IMR-90 (cell line): ENCODE results near the gene SCPEP1. TPM values are rescaled to one million over a fixed set of nuclear protein-coding genes. Genes with fewer than 3 reads are reported as not detected.

ENCODE experiments used
- ATAC-seq: fragments of 200-7000 bp; cut with Tn5 transposase; 2 replicates; pipeline ENCODE4 v1.9.1; 2020; ENCODE audit warnings: low read depth, mild to moderate bottlenecking, moderate library complexity
- BruUV-seq: library from RNA; stranded (reverse); fragments of 400-500 nt; replicated peaks from 2 replicates; lab custom pipeline; 2021; lab: Mats Ljungman, UMichigan
- CTCF ChIA-PET: fragments of 300-600 bp; formaldehyde crosslinking; extraction: SDS; loops from one replicate; lab custom pipeline; 2021; ENCODE audit warnings: antibody characterized with exemption; lab: Yijun Ruan, JAX
- POLR2A ChIA-PET: fragments of 300-600 bp; sonication (Branson Sonifier 250); formaldehyde crosslinking; loops from one replicate; lab custom pipeline; 2022; ENCODE audit warnings: antibody characterized with exemption; ENCODE audit not compliant: unreplicated experiment; lab: Charles Lee
- DNase-seq: peaks from one replicate; pipeline ENCODE4 v3.0.0; 2013
- H2AFZ ChIP-seq: replicated peaks from 2 replicates; pipeline ENCODE3; 2013; ENCODE audit warnings: low read length, mild to moderate bottlenecking; ENCODE audit not compliant: poor library complexity
- H2AK5ac ChIP-seq: 2 replicates; pipeline ENCODE4 v1.6.1; 2013; ENCODE audit warnings: low read depth, low read length, inconsistent platforms
- H2AK9ac ChIP-seq: replicated peaks from 2 replicates; pipeline ENCODE3; 2013; ENCODE audit warnings: mild to moderate bottlenecking, low read depth, low read length, moderate library complexity; ENCODE audit not compliant: poor library complexity
- H2BK120ac ChIP-seq: 2 replicates; pipeline ENCODE4 v1.6.1; 2013; ENCODE audit warnings: low read depth, low read length, inconsistent platforms
- H2BK15ac ChIP-seq: 3 replicates; pipeline ENCODE4 v1.6.1; 2013; ENCODE audit warnings: low read depth, low read length, inconsistent platforms
- H2BK20ac ChIP-seq: 2 replicates; pipeline ENCODE4 v1.6.1; 2013; ENCODE audit warnings: low read depth, mild to moderate bottlenecking, inconsistent platforms, low read length, moderate library complexity
- H2BK5ac ChIP-seq: 2 replicates; pipeline ENCODE4 v1.6.1; 2013; ENCODE audit warnings: mild to moderate bottlenecking, low read depth, low read length, inconsistent platforms; ENCODE audit not compliant: poor library complexity, severe bottlenecking
- H3K14ac ChIP-seq: replicated peaks from 2 replicates; pipeline ENCODE4 v1.6.1; 2013; ENCODE audit warnings: low read depth, low read length, inconsistent platforms
- H3K18ac ChIP-seq: 2 replicates; pipeline ENCODE4 v1.6.1; 2013; ENCODE audit warnings: low read depth, low read length, control low read depth
- H3K23ac ChIP-seq: 2 replicates; pipeline ENCODE4 v1.6.1; 2013; ENCODE audit warnings: low read depth, low read length, inconsistent platforms
- H3K27ac ChIP-seq: 2 replicates; pipeline ENCODE4 v1.5.1; 2013; ENCODE audit warnings: mild to moderate bottlenecking, control low read depth, low read length; ENCODE audit not compliant: insufficient read depth
- H3K27me3 ChIP-seq: 2 replicates; pipeline ENCODE4 v1.6.1; 2013; ENCODE audit warnings: low read length; ENCODE audit not compliant: control insufficient read depth, insufficient read depth
- H3K36me3 ChIP-seq: 2 replicates; pipeline ENCODE4 v1.6.1; 2013; ENCODE audit warnings: low read length, mixed read lengths; ENCODE audit not compliant: control insufficient read depth, insufficient read depth
- H3K4ac ChIP-seq: 2 replicates; pipeline ENCODE4 v1.6.1; 2013; ENCODE audit warnings: low read depth, low read length, inconsistent platforms
- H3K4me1 ChIP-seq: 2 replicates; pipeline ENCODE4 v1.6.1; 2013; ENCODE audit warnings: low read length, mixed read lengths; ENCODE audit not compliant: control insufficient read depth, insufficient read depth
- H3K4me2 ChIP-seq: 2 replicates; pipeline ENCODE4 v1.6.1; 2013; ENCODE audit warnings: low read depth, mild to moderate bottlenecking, control low read depth, low read length, moderate library complexity
- H3K4me3 ChIP-seq: 2 replicates; pipeline ENCODE4 v1.5.1; 2013; ENCODE audit warnings: low read depth, mild to moderate bottlenecking, control low read depth, low read length, moderate library complexity; ENCODE audit not compliant: insufficient read depth
- H3K56ac ChIP-seq: 2 replicates; pipeline ENCODE4 v1.6.1; 2013; ENCODE audit warnings: low read length, inconsistent platforms; ENCODE audit not compliant: insufficient read depth; ENCODE audit errors: extremely low read depth
- H3K79me1 ChIP-seq, 2 experiments: 2 replicates each; pipeline ENCODE4 v1.6.1; 2013; ENCODE audit warnings: low read length in 2 of 2, inconsistent platforms in 1 of 2, low read depth in 1 of 2
- H3K9ac ChIP-seq: 2 replicates; pipeline ENCODE4 v1.6.1; 2013; ENCODE audit warnings: low read depth, low read length, control low read depth
- H3K9me1 ChIP-seq: 2 replicates; pipeline ENCODE4 v1.6.1; 2013; ENCODE audit warnings: low read length, inconsistent platforms; ENCODE audit not compliant: insufficient read depth
- H3K9me3 ChIP-seq: 2 replicates; pipeline ENCODE4 v1.6.1; 2013; ENCODE audit warnings: low read length; ENCODE audit not compliant: control insufficient read depth, insufficient read depth
- H4K20me1 ChIP-seq: 2 replicates; pipeline ENCODE4 v1.6.1; 2013; ENCODE audit warnings: low read length, inconsistent platforms; ENCODE audit not compliant: insufficient read depth
- H4K5ac ChIP-seq: 2 replicates; pipeline ENCODE4 v1.6.1; 2013; ENCODE audit warnings: mild to moderate bottlenecking, low read depth, low read length, control low read depth
- H4K8ac ChIP-seq, 2 experiments: 2 replicates each; pipeline ENCODE4 v1.6.1; 2013; ENCODE audit warnings: low read depth in 2 of 2, low read length in 2 of 2, control low read depth in 1 of 2, inconsistent platforms in 1 of 2
- H4K91ac ChIP-seq: 2 replicates; pipeline ENCODE4 v1.6.1; 2013; ENCODE audit warnings: low read depth, low read length, inconsistent platforms; ENCODE audit not compliant: insufficient read depth
- BHLHE40 ChIP-seq: fragments of 150-350 bp; IDR thresholded peaks from 2 replicates; pipeline ENCODE4 v1.6.1; 2016; ENCODE audit warnings: mild to moderate bottlenecking, low read depth, low read length
- CEBPB ChIP-seq: IDR thresholded peaks from 2 replicates; pipeline ENCODE4 v1.6.1; 2012; ENCODE audit warnings: low read depth, low read length, improper control_type of control experiment
- CHD1 ChIP-seq: IDR thresholded peaks from 2 replicates; pipeline ENCODE4 v1.6.1; 2012; ENCODE audit warnings: low read depth, low read length, improper control_type of control experiment
- FOS ChIP-seq: fragments of 150-350 bp; IDR thresholded peaks from 2 replicates; pipeline ENCODE4 v1.6.1; 2016; ENCODE audit warnings: low read depth, low read length
- MAFK ChIP-seq: IDR thresholded peaks from 2 replicates; pipeline ENCODE4 v1.6.1; 2012; ENCODE audit warnings: low read depth, low read length, improper control_type of control experiment
- MAZ ChIP-seq: IDR thresholded peaks from 2 replicates; pipeline ENCODE4 v1.6.1; 2012; ENCODE audit warnings: low read depth, mild to moderate bottlenecking, low read length, improper control_type of control experiment, moderate library complexity, borderline replicate concordance
- MXI1 ChIP-seq: IDR thresholded peaks from 2 replicates; pipeline ENCODE4 v1.6.1; 2012; ENCODE audit warnings: low read depth, mild to moderate bottlenecking, low read length, moderate library complexity, borderline replicate concordance
- NFE2L2 ChIP-seq: fragments of 150-350 bp; IDR thresholded peaks from 2 replicates; pipeline ENCODE4 v1.6.1; 2016; ENCODE audit warnings: low read depth, mild to moderate bottlenecking, low read length
- POLR2A ChIP-seq: IDR thresholded peaks from 2 replicates; pipeline ENCODE4 v1.6.1; 2012; ENCODE audit warnings: mild to moderate bottlenecking, low read depth, low read length
- RAD21 ChIP-seq: IDR thresholded peaks from 2 replicates; pipeline ENCODE4 v1.6.1; 2012; ENCODE audit warnings: low read length, improper control_type of control experiment
- RCOR1 ChIP-seq: IDR thresholded peaks from 2 replicates; pipeline ENCODE4 v1.6.1; 2012; ENCODE audit warnings: mild to moderate bottlenecking, low read length, improper control_type of control experiment; ENCODE audit not compliant: insufficient replicate concordance
- RFX5 ChIP-seq: IDR thresholded peaks from 2 replicates; pipeline ENCODE4 v1.8.0; 2012; ENCODE audit warnings: low read depth, mild to moderate bottlenecking, low read length, moderate library complexity
- SMC3 ChIP-seq: fragments of 150-350 bp; IDR thresholded peaks from 2 replicates; pipeline ENCODE4 v1.6.1; 2016; ENCODE audit warnings: low read depth, mild to moderate bottlenecking, antibody characterized with exemption, low read length, moderate library complexity
- WGBS, 2 experiments: methylation state at CpG; one replicate each; pipeline versions ENCODE4 v1.1.5 to v1.1.7; 2013; ENCODE audit warnings: missing lambda C conversion rate in 2 of 2; ENCODE audit not compliant: insufficient read length in 1 of 2; ENCODE audit errors: extremely low coverage in 2 of 2; 5-methylcytosine and 5-hydroxymethylcytosine counted together
- dilution Hi-C: fragments of 300-500 bp; cut with HindIII; formaldehyde crosslinking; loops from one replicate; pipeline ENCODE4 v1.14.3; 2018; ENCODE audit warnings: low sequenced_read_pairs; ENCODE audit not compliant: unreplicated experiment
- in situ Hi-C: fragments of 300-500 bp; cut with MboI; formaldehyde crosslinking; loops from 3 replicates; pipeline ENCODE4 v1.14.3; 2019; ENCODE audit warnings: low sequenced_read_pairs, inconsistent platforms, mixed read lengths
- intact Hi-C: fragments of 100-400 bp; cut with micrococcal nuclease; formaldehyde crosslinking; loops from 2 replicates; pipeline ENCODE4 v1.10.0; 2022
- polyA plus RNA-seq, 3 experiments: library from polyadenylated mRNA; depleted of rRNA; stranded (reverse); fragments of >200 nt; gene quantifications; 2 replicates each; pipeline ENCODE4 v1.2.3, GENCODE V29; 2012; ENCODE audit warnings: low replicate concordance in 1 of 3
- total RNA-seq: library from RNA; depleted of rRNA; stranded (reverse); fragments of >200 nt; gene quantifications from 2 replicates; pipeline ENCODE4 v1.2.3, GENCODE V29; 2012
- TF ChIP-seq, protein P1 (sequence below): fragments of 150-350 bp; IDR thresholded peaks from 2 replicates; pipeline ENCODE4 v1.6.1; 2016; ENCODE audit warnings: low read depth, mild to moderate bottlenecking, low read length, moderate library complexity, borderline replicate concordance
- TF ChIP-seq, protein P2 (sequence below): fragments of 150-350 bp; IDR thresholded peaks from 2 replicates; pipeline ENCODE4 v1.6.1; 2017; ENCODE audit warnings: mild to moderate bottlenecking, antibody characterized with exemption, low read length, low read depth
- TF ChIP-seq, protein P3 (sequence below): conservative IDR thresholded peaks from 2 replicates; pipeline ENCODE4 v1.5.1; 2012; ENCODE audit warnings: mild to moderate bottlenecking, low read depth, low read length, improper control_type of control experiment

SCPEP1 gene
- total and polyA plus RNA-seq, 2 of the 4 experiments (the other 2 are of a cell fraction): 16.5 to 32.1 TPM

DNA sequence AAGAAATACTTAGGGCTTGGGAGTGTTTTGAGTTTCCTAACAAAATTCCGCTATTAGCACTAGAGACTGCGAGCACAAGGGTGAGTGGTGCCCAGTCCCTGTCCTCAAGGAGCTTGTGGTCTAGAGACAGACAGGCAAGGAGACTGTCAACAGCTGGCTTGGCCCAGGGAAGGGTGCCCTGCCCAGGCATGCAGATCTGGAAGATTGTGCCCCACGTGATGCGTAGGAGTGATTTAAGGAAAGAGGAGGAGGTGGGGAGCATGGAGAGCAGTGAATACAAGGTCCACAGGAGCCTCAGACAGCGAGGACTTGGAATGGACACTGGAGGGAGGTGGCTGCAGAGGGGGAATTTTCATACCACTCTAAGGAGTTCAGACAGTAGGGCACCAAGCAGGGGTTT lies 25.0 kb downstream of the SCPEP1 start:
- ATAC-seq (no peak), DNase-seq (no peak)
- no peak overlapping the region for H3K9ac ChIP-seq
- intact Hi-C loops (no loop called here), dilution Hi-C loops (no loop called here), in situ Hi-C loops (no loop called here)
- H3K14ac ChIP-seq: no peak overlapping the region
- no peaks in the 10 kb centered on the region for H4K20me1 ChIP-seq
- no peak overlapping the region for H2BK120ac ChIP-seq
- H3K36me3 ChIP-seq: 0 out of 2 replicates have a peak, but pooled peaks cover 3% of the 10 kb centered on the region
- no peak overlapping the region for H4K8ac ChIP-seq
- ChIA-PET CTCF (interaction anchor here (0.6 kb wide), 2 partner anchors 63 to 869 kb away, joined by 3 to 7 read pairs; no protein-coding TSS in a partner anchor), POLR2A (no interaction called here)
- H4K5ac ChIP-seq: no peak overlapping the region
- no peak overlapping the region for H3K4ac ChIP-seq
- H3K9me3 ChIP-seq: no peaks in the 10 kb centered on the region
- H3K79me1 ChIP-seq: no peaks in the 10 kb centered on the region
- no peak overlapping the region for H3K23ac ChIP-seq
- no peak for TF ChIP-seq SMC3
- no peak for TF ChIP-seq CHD1
- TF ChIP-seq, protein P1, sequence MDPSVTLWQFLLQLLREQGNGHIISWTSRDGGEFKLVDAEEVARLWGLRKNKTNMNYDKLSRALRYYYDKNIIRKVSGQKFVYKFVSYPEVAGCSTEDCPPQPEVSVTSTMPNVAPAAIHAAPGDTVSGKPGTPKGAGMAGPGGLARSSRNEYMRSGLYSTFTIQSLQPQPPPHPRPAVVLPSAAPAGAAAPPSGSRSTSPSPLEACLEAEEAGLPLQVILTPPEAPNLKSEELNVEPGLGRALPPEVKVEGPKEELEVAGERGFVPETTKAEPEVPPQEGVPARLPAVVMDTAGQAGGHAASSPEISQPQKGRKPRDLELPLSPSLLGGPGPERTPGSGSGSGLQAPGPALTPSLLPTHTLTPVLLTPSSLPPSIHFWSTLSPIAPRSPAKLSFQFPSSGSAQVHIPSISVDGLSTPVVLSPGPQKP: no peak
- TF ChIP-seq FOS: no peak
- no peak for TF ChIP-seq RFX5
- no peak for TF ChIP-seq CEBPB
- no peak for TF ChIP-seq RAD21
- no peak for TF ChIP-seq MAFK
- no peak for TF ChIP-seq MAZ
- TF ChIP-seq BHLHE40: no peak
- TF ChIP-seq, protein P2, sequence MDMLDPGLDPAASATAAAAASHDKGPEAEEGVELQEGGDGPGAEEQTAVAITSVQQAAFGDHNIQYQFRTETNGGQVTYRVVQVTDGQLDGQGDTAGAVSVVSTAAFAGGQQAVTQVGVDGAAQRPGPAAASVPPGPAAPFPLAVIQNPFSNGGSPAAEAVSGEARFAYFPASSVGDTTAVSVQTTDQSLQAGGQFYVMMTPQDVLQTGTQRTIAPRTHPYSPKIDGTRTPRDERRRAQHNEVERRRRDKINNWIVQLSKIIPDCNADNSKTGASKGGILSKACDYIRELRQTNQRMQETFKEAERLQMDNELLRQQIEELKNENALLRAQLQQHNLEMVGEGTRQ: no peak
- TF ChIP-seq, protein P3, sequence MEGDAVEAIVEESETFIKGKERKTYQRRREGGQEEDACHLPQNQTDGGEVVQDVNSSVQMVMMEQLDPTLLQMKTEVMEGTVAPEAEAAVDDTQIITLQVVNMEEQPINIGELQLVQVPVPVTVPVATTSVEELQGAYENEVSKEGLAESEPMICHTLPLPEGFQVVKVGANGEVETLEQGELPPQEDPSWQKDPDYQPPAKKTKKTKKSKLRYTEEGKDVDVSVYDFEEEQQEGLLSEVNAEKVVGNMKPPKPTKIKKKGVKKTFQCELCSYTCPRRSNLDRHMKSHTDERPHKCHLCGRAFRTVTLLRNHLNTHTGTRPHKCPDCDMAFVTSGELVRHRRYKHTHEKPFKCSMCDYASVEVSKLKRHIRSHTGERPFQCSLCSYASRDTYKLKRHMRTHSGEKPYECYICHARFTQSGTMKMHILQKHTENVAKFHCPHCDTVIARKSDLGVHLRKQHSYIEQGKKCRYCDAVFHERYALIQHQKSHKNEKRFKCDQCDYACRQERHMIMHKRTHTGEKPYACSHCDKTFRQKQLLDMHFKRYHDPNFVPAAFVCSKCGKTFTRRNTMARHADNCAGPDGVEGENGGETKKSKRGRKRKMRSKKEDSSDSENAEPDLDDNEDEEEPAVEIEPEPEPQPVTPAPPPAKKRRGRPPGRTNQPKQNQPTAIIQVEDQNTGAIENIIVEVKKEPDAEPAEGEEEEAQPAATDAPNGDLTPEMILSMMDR: no peak
- TF ChIP-seq RCOR1: no peak
- no peak for TF ChIP-seq POLR2A
- no peak for TF ChIP-seq MXI1
- TF ChIP-seq NFE2L2: no peak
- no peak overlapping the region for H4K91ac ChIP-seq
- no peaks in the 10 kb centered on the region for H3K27me3 ChIP-seq
- H2AK5ac ChIP-seq: no peak overlapping the region
- H3K9me1 ChIP-seq: 0 out of 2 replicates have a peak, but pooled peaks cover 3% of the 10 kb centered on the region
- no peak overlapping the region for H2AFZ ChIP-seq
- no peak overlapping the region for H3K4me2 ChIP-seq
- no peak overlapping the region for H3K56ac ChIP-seq
- H3K27ac ChIP-seq: no peak overlapping the region
- H3K4me3 ChIP-seq: no peak overlapping the region
- no peak overlapping the region for H2AK9ac ChIP-seq
- no peak overlapping the region for H2BK15ac ChIP-seq
- H2BK5ac ChIP-seq: no peak overlapping the region
- no peak overlapping the region for H3K18ac ChIP-seq
- no peak overlapping the region for H2BK20ac ChIP-seq
- BruUV-seq: no TSS peak
- 88% methylated on average over 5 of the region's 5 CpGs; no CpG with 5 or more reads in 1 of the 2 experiments for WGBS, 2 experiments
- H3K4me1 ChIP-seq: no peaks in the 10 kb centered on the region
